Lower leg skin (tissue), 3 donors: ENCODE data around the gene CXCL12.

ENCODE experiments used
- CTCF ChIP-seq, 3 donors: fragments of 450-650 bp; IDR thresholded peaks; one replicate each; pipeline ENCODE4 v1.5.1; 2016; ENCODE audit warnings: antibody characterized with exemption in 3 of 3, mild to moderate bottlenecking in 3 of 3, moderate library complexity in 2 of 3
- POLR2A ChIP-seq, 2 donors: fragments of 450-650 bp; IDR thresholded peaks; one replicate each; pipeline ENCODE4 v1.6.1; 2016 to 2017; ENCODE audit warnings: antibody characterized with exemption in 2 of 2, mild to moderate bottlenecking in 1 of 2, moderate library complexity in 1 of 2

DNA sequence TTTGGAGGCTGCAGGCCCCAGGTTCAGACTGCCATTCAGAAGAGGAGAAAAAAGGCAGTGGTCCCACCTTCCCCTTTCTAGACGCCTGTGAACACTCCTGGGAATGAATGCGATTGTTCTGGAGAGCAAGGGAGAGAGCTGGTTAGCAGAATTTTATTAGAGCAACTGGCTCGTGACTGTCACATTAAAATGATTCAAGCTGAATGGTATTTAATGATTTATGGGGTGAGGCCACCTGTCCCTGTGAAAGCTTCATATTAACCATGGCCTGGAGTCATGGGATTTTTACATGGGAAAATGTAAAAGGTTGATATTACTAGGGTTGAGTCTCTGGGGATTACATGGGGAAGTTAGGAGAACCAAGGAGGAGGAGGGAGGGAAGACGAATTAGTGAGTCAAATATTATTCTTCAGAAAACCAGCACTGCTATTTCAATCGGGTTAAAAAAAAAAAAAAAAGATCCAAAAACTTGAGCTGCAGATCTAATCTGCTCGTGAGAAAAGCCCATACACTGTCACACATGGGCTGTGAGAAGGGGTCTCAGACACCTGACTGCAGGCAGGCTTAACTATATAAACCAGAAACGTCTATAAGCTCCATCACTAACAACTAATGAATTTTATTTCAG, 8.3 kb downstream of the CXCL12 start:
- no peak for TF ChIP-seq POLR2A (IDR thresholded peaks at IDR 0.05)
- no peak for TF ChIP-seq CTCF (IDR thresholded peaks at IDR 0.05)
